ENCODE measurements around the gene COASY. TPM values are rescaled to one million over a fixed set of nuclear protein-coding genes. Genes with fewer than 3 reads are reported as not detected.
A peak's percentile ranks its signal among the peaks of the same experiment; 100 is the strongest.
"Not testable (repeated sequence)": the region's sequence is repeated elsewhere in the genome, so short reads cannot be mapped to it uniquely, and the experiment has no call there.

COASY gene
- total RNA-seq, 1 experiment from 2014 or later = 23.6 TPM

- in situ Hi-C loops (cut with HindIII; ENCODE audit: low pct_unique_long_range_greater_than_20kb, low sequenced_read_pairs) = no loop called here
- no peak for DNase-seq (ENCODE audit: low read depth, low spot score)
These were observed 36.7 kb upstream of the COASY start for GRCh38 chr17:42525221-42525620.

GRCh38 chr17:42526031-42526444, 35.9 kb upstream of the COASY start:
- DNase-seq (ENCODE audit: low read depth, low spot score) = no peak
- in situ Hi-C loops (cut with HindIII; ENCODE audit: low pct_unique_long_range_greater_than_20kb, low sequenced_read_pairs) = no loop called here

- no peak for DNase-seq (ENCODE audit: low read depth, low spot score)
- in situ Hi-C loops (cut with HindIII; ENCODE audit: low pct_unique_long_range_greater_than_20kb, low sequenced_read_pairs) = no loop called here
These were observed 34.0 kb upstream of the COASY start for GRCh38 chr17:42527932-42528331.

GRCh38 chr17:42529061-42529460, 32.9 kb upstream of the COASY start:
- in situ Hi-C loops (cut with HindIII; ENCODE audit: low pct_unique_long_range_greater_than_20kb, low sequenced_read_pairs) = no loop called here
- DNase-seq (ENCODE audit: low read depth, low spot score) = no peak

GRCh38 chr17:42530952-42531454, 30.9 kb upstream of the COASY start:
- in situ Hi-C loops (cut with HindIII; ENCODE audit: low pct_unique_long_range_greater_than_20kb, low sequenced_read_pairs) = no loop called here
- no peak for DNase-seq (ENCODE audit: low read depth, low spot score)

- in situ Hi-C loops (cut with HindIII; ENCODE audit: low pct_unique_long_range_greater_than_20kb, low sequenced_read_pairs) = no loop called here
- peak; percentile 50 for DNase-seq (ENCODE audit: low read depth, low spot score)
These were observed 30.2 kb upstream of the COASY start for GRCh38 chr17:42531455-42532354.

- peak; percentile 36 for DNase-seq (ENCODE audit: low read depth, low spot score)
- in situ Hi-C loops (cut with HindIII; ENCODE audit: low pct_unique_long_range_greater_than_20kb, low sequenced_read_pairs) = no loop called here
These were observed 26.5 kb upstream of the COASY start for GRCh38 chr17:42535155-42536047.

GRCh38 chr17:42536048-42536371, 25.9 kb upstream of the COASY start, which contains the start of gene NAGLU:
TSS of gene NAGLU (plus strand) at chr17:42536241. CDS start at chr17:42536273, 32 bp downstream.
- in situ Hi-C loops (cut with HindIII; ENCODE audit: low pct_unique_long_range_greater_than_20kb, low sequenced_read_pairs) = no loop called here

GRCh38 chr17:42536372-42537155, 25.4 kb upstream of the COASY start:
- in situ Hi-C loops (cut with HindIII; ENCODE audit: low pct_unique_long_range_greater_than_20kb, low sequenced_read_pairs) = no loop called here
- DNase-seq (ENCODE audit: low read depth, low spot score) = peak; percentile 67

More at GRCh38 chr17:42536048-42536371, 25.9 kb upstream of the COASY start, which contains the start of gene NAGLU:
- DNase-seq (ENCODE audit: low read depth, low spot score) = peak; percentile 95

- no peak for DNase-seq (ENCODE audit: low read depth, low spot score)
- in situ Hi-C loops (cut with HindIII; ENCODE audit: low pct_unique_long_range_greater_than_20kb, low sequenced_read_pairs) = no loop called here
These were observed 24.7 kb upstream of the COASY start for GRCh38 chr17:42537156-42537805.

GRCh38 chr17:42537826-42538451, 24.0 kb upstream of the COASY start:
- in situ Hi-C loops (cut with HindIII; ENCODE audit: low pct_unique_long_range_greater_than_20kb, low sequenced_read_pairs) = no loop called here
- DNase-seq (ENCODE audit: low read depth, low spot score) = no peak

GRCh38 chr17:42538482-42538881, 23.5 kb upstream of the COASY start:
- in situ Hi-C loops (cut with HindIII; ENCODE audit: low pct_unique_long_range_greater_than_20kb, low sequenced_read_pairs) = no loop called here
- DNase-seq (ENCODE audit: low read depth, low spot score) = no peak

GRCh38 chr17:42540558-42540957, 21.4 kb upstream of the COASY start:
- in situ Hi-C loops (cut with HindIII; ENCODE audit: low pct_unique_long_range_greater_than_20kb, low sequenced_read_pairs); DNase-seq (ENCODE audit: low read depth, low spot score): not testable (repeated sequence)

- in situ Hi-C loops (cut with HindIII; ENCODE audit: low pct_unique_long_range_greater_than_20kb, low sequenced_read_pairs) = no loop called here
- peak; percentile 49 for DNase-seq (ENCODE audit: low read depth, low spot score)
These were observed 20.7 kb upstream of the COASY start for GRCh38 chr17:42541041-42541833.

GRCh38 chr17:42543190-42544079, 18.5 kb upstream of the COASY start:
- in situ Hi-C loops (cut with HindIII; ENCODE audit: low pct_unique_long_range_greater_than_20kb, low sequenced_read_pairs) = no loop called here
- DNase-seq (ENCODE audit: low read depth, low spot score) = no peak
